HG03025 (cell line): ENCODE measurements around the gene RFTN2.
"Not testable (repeated sequence)": the region's sequence is repeated elsewhere in the genome, so short reads cannot be mapped to it uniquely, and the experiment has no call there.

Experiments
- ATAC-seq: cut with Tn5 transposase; IDR thresholded peaks from one replicate; pipeline ENCODE4 v1.9.1; 2021; ENCODE audit warnings: mild to moderate bottlenecking, moderate library complexity; ENCODE audit not compliant: unreplicated experiment, low FRiP score

Gene RFTN2

DNA sequence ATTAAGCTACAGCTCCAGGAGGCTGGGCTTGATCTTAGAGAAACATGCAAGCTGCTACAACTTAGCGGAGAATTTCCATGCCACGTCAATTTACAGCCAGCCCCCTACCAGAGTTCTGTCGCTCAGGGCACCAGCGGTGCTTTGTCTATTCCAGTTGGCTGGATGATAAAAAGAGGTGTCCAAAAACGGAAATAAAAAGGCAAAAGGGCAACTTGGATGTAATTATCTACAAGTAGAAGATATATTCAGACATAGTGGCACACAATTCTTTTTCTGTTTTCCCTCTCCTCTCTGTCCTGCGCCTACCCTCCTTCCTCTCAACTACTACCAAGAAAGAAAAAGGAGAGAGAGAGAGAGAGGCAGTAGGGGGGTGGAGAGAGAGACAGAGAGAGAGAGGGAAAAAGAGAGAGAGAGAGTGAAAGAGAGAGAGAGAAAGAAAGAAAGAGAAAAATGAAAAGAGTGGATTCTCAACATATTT, 363 bp upstream of the RFTN2 start:
- no peak for ATAC-seq

DNA sequence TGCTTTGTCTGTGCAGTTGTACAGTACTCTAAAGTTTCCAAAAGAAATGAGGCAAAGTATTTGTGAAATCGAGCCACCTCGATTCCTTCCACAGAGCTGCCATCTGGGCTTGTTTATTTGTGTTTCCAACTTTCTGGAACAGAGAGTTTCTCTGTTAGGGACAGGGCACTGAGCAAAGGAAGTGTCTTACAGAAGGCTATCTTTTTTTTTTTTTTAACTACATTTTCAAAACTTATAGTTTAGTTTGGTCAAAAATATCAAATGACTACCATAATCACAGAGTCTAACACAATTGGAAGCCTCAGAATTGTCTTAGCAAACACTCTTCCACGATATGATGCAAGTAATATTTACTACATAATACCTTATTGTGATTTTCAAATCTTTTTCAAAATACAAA, 796 bp downstream of the RFTN2 start:
- no peak for ATAC-seq

DNA sequence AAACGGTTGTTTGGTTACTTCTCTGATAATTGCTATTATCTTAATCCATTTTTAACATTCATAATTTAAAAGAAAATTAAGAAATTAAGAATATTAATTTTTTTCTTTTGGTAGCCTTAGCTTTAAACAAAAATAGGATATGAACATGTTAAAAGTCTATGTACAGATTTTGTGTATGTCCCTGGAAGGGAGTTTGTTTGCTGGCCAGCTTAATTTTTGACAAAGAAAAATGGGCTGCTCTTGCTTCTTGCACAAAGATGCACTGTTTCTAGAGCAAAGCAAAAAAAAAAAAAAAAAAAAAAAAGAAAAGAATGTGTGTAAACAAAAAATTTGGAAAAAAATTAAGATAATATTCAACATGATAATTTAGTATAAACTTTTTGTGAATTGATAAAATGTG, 1.3 kb downstream of the RFTN2 start:
- ATAC-seq, result no peak

DNA sequence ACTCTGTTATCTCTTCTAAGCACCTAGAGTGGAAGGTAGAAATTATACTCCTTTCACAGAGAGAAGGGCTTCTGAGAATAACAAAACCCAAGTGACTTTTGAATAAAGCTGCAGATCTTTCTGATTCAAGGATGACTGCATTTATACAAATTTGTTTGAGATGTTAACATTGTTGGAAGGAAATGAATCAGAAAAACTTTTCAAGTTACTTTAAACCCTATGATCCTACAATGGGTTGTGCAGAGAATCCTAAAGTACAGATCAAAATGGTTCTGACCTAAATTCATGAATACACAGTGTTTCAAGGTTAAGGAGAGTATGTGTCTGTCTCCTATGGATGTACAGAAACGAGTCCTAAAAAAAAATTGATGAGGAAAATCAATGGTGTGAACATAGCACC, 1.8 kb downstream of the RFTN2 start:
- no peak for ATAC-seq

DNA sequence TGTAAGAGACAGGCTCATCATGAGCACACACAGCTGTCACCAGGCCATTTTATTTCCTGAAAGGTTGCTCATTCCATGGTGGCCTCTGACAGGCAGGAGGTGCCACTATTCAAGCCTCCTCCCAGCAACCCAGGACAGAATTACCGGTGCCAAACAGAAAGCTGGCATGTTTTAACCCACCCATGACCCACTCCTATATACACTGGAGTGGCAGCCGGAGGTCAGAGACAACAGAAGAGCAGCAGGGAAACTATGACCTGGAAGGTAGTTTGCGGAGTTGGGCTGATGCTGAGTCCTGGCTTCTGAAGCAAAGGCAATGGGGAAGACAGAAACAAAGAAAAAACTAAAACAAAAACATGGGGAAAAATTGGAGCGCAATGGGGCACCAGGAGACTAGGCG, 2.3 kb downstream of the RFTN2 start:
- no peak for ATAC-seq

DNA sequence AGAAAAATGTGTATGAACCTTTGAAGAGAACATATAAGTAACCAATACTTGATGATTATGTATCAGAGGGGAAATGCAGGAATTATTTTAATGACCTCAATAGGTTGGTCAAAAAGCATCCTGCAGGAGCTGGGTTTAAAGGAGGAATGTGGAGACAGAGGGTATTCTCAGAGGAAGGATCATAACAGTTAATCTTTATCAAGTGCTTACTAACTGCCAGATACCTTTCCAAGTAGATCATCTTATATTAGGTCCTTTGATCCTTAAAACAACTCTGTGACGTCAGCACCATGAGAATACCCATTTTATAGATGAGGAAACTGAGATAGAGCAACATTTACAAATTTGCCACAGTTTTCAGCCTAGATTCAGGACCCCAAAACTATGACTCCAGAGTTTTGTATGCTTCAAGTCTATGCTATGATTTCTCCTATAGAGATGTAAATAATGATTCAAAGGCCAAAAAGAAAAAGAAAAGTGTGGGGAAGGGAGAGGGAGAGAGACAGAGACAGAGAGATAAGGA, 3.0 kb downstream of the RFTN2 start:
- ATAC-seq, result no peak

DNA sequence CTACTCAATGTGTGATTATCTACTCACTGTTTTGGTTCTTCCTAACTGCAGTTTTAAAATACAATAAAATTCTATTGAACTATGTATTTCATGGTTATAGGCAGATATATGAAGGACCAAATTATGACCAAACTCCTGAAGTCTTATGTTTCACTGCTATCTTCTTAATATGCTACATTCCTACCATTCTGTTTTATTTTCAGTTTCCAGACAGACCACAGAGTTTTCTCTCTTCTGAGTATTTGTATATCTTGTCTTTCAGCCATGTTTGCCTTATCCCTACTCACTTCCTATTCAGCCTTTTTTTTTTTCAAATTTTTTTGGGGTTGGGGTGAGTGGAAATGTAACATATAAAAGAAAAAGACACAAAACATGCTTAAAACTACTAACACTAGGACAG, 6.3 kb downstream of the RFTN2 start:
- ATAC-seq, result no peak

DNA sequence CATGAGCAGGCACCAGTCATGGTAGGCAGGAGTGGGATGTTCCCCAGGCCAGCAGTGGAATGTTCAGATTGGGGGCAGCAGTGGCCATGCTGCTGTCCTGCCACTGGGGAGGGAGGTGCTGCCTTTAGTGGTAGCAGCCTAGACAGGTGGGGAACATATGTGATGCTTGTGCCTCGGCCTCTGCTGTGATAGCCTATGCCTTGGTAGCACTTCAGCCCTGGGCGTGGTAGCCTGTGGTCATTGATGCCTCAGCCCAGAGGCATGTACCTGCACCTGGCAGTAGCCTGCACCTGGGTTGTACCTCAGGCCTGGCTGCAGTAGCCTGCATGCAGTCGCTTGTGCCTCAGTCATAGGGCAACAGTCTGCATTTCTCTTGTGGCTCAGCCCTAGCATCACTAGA, 7.1 kb downstream of the RFTN2 start:
- ATAC-seq, result no peak

DNA sequence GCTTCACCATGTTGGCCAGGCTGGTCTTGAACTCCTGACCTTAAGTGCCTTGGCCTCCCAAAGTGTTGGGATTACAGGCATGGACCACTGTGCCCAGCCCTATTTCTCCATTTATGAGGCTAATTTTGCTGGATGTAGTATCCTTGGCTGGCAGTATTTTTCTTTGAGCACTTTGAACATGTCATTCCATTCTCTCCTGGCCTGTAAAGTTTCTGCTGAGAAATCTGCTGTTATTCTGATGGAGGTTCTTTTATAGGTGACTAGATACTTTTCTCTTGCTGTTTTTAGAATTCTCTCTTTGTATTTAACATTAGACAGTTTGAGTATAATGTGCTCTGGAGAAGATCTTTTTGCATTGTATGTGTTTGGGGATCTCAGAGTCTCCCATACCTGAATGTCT, 9.1 kb downstream of the RFTN2 start:
- ATAC-seq, result no peak

DNA sequence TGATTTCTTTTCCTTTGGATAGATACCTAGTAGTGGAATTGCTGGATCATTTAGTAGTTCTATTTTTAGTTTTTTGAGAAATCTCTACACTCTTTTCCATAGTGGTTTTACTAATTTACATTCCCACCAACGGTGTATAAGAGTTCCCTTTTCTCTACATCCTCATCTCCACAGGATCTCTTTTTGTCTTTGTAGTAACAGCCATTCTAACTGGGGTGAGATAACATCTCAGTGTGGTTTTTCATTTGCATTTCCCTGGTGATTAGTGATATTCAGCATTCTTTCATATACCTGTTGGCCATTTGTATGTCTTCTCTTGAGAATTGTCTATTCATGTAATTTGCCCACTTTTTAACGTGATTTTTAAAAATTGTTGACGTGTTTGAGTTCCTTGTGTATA, 13.8 kb downstream of the RFTN2 start:
- ATAC-seq, result no peak

DNA sequence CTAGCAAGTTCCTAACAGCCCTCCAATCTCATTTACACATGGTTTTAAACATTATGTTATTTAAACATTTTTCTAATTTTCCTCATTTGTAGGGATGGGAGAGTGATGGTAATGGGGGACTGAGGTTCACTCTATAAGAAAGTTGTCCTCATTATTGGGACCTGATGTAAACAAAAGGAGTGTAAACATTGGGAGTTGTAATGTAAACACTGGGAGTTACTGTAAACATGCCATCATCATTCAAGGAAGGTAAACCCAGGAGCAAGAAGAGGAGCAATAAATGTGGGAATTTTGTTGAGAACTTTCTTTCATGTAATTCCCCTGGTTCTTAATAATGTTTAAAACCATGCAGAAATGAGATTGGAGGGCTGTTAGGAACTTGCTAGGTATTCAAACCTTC, 17.8 kb downstream of the RFTN2 start:
- no peak for ATAC-seq

DNA sequence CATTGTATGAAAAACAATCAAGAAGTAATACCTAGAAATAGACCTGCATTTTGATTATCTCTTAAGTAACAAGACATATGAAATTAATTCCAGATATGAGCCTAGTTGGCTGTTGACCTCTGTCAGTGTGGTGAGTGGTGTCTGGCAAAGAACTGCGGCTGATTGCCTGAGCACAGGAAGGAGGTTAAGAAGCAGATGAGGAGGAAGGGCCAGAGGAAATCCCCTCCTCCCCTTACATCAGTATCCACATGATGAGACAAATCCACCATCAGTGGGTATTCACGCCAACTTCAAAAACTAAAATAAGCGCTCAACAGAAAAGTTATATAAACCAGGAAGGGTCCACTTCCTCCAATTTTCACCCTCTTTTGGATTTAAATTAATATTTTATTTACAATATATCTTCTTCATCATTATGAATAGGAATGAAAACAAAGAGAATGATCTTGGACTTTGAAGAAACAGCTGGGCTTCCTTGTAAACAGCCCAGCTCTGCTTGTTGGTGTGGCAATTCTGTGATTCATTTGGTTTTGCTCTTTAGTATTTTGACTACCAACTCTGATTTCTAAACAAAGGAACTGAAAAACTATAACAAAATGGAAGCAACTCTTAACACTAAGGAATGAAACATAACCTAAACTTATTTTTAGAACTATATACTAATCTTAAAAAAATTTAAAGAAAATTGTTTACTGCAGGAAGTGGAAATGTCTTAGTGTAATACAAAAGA, 27.3 kb downstream of the RFTN2 start:
- no peak for ATAC-seq

DNA sequence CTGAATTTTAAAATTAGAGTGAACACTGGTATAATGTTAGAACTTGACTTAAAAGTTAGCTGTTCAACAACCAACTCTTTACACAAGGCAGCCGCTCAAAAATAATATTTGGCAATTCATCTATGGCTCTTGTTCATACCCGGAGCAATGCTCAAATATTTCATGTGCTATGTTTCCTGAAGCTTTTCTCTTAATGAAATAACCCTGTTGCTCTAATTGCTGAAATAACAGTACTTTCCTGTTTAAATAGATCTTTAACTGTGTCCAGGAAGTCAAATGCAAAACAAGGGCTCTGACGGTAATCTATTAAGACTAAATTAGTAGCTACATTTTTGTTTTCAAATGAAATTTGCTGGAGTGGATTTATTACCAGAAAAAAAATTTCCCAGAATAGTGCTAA, 33.7 kb downstream of the RFTN2 start:
- ATAC-seq, result no peak

DNA sequence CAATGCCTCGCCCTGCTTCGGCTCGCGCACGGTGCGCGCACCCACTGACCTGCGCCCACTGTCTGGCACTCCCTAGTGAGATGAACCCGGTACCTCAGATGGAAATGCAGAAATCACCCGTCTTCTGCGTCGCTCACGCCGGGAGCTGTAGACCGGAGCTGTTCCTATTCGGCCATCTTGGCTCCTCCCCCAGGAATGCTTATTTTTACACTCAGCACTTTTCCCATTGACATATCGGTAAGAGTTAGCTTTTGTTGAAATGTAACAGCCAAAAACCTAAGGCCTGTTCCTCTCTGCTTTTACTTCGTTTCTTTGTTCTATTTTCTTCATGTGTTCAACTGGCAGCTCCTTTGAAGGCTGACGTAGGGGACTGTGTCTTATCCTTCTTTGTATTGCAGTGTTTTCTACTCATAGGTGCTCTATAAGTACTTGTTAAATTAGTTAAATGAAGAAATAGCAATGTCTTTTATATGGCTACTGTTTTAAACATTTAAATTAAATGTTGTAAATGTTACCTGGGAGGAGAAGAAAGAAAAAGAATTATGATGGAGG, 34.7 kb downstream of the RFTN2 start:
- not testable (repeated sequence) for ATAC-seq

DNA sequence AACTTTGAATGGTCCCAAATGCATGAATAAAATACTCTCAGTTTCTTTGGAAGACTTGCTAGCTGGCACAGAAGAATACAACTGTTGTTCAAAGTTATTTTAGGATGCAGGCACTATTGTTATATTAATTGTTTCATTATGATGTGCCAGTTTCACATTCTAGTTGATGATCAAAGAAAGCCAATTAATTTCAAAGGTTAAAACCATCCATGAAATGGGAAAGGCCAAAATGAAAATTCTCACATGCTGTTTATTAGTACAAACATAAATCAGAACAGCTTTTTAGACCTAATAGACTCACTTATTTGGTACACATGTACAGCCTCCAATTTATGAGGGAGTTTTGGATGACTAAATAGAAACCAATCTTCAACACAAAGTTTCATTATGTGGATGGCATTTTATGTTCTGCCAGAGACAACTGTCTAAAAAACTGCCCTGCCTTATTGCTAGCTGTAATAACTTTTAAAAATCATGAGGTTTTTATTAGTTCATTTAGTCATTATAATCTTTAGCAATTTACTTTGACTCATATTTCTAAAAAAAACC, 42.2 kb downstream of the RFTN2 start:
- ATAC-seq, result no peak

DNA sequence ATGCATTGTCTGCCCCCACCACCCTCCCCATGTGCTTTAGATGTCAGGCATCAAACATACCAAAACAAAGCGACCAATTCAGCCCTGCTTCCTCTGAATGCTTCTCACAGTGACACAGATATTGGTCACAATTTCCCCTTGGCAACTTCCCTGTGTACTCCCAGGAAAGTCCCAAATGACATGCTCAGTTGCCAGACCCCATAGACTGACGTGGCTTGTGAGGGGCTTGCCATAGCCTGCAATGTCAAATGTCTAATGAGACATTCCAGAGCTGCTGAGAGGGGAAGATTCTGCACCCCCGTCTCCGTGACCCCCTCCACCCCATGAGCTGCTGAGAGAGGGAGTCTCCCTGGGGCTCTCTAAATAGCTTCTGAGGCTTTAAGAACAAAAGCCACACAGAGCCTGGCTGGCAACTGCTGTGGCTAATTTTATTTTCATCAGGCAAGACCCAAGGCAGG, 47.3 kb downstream of the RFTN2 start:
- ATAC-seq, result no peak

DNA sequence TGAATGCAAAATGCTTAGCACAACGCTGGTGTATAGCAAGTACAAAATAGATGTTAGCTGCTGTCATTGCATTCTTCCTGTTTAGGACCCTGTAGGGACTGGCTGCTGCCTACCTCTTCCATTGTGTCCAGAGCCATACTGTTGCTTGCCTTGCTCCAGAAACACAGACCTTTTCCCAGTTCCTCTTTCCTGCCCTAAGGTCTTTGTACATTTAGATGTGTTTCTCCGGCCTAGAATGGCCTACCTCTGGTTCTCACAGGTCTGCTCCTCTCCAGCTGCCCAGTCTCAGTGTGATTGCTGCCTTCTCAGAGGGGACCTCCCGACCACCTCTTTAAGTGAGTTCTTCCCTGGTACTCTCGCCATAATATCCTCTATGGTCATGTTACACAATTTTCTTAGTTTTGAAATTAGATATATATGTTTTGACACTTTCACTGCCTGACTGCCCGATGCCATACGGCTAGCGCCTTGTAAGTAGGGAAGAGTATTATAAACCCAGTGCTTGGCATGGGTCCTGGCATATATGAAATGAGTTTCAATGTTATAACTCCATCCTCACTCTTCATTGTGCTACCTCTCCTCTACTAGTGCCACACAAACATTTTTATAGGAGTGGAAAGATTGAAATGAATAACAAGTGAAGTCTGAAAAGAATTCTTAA, 48.3 kb downstream of the RFTN2 start:
- no peak for ATAC-seq

DNA sequence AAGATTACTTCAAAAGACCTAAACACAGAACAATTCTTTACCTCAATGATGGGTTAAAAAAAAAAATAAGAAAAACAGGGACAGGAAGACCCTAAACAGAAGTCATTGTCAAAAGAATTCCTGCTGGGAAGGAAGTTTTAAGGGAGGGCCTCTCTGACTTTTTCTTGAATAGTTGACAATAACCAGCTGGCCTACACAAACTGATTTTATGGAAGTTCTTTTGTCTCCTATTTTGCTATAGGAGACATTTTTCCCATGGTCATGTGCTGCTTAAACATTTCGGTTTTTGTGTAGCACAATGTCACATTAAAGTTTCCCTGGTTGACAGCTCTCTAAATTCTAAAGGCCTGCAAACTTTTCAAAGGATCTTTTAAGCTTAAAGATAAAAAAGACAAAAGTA, 55.3 kb downstream of the RFTN2 start:
- ATAC-seq, result no peak

DNA sequence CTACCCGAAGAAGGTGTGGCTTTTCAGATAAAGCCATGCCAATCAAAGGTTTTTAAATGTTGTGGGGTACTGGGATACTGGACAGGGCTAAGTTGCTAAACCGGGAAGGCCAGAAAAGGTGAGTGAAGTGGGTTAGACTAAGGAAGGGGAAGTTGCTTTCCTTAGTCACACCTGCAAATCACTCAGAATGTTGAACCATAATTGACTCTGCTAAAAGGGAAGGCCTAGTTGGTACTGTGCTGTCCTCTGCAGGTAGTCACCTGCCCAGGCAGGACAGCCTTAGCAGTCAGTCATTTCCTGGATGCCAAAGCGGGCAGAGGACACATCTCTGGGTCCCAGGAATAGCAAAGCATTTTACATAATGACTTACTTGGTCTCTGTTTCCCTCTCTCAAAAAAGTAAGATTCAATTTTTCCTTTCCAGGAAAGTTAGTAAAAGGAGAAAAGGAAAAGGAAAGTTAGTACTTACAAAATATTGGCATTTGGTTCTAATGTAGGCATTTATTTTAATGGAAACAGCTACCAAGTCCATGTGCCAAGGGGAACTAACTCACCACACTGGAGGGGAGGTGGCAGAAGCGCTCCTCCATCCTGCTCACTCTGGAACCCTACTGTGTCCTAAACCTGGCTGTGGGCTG, 60.3 kb downstream of the RFTN2 start:
- no peak for ATAC-seq

DNA sequence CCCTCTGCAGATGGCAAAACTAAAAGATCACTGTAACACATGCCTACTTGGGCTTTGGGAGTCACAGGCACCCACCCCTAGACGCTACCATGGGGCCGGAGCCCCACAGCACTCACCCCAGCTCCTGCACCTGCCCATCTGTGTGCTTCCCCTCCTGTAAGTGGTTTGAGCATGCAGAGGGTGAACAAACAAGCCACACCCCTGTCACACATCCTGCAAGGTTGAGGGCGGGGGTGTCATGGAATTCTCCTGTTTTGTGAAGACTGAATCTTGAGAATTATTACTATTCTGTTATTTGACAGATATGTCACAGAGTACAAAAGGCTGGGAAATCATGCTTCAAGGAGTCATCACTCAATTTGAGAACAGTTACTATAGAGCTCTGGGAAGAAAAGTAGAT, 60.9 kb downstream of the RFTN2 start:
- ATAC-seq, result no peak

DNA sequence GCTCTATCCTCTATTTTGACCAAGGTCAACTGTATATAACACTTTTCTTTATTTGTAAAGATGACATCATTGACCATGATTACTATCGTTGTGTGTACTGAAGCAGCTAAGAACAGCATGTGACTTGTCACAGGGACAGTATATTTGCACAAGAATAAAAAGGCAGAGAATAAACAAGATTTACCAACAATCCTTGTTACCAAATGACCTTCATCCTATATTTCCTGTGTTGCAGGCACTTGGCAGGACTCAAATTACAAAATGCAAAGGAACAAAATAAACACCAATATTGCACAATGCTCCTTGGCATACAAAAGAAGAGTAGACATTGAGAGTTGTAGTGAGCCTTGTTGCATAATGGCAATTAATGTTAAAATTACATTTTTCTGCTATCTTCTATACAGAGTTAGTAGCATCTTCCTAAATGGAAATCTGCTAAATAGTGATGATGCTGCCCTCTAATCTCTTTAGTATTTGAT, 61.8 kb downstream of the RFTN2 start:
- no peak for ATAC-seq
